IMR-90 (cell line): Measurements from ENCODE around the gene ZC3H7B. TPM values are rescaled to one million over a fixed set of nuclear protein-coding genes. Genes with fewer than 3 reads are reported as not detected.
A peak's percentile ranks its signal among the peaks of the same experiment; 100 is the strongest.

Experiments used
- ATAC-seq: fragments of 200-7000 bp; cut with Tn5 transposase; 2 replicates; pipeline ENCODE4 v1.9.1; 2020; ENCODE audit warnings: low read depth, mild to moderate bottlenecking, moderate library complexity
- BruUV-seq: library from RNA; stranded (reverse); fragments of 400-500 nt; replicated peaks from 2 replicates; lab custom pipeline; 2021; lab: Mats Ljungman, UMichigan
- CTCF ChIA-PET: fragments of 300-600 bp; formaldehyde crosslinking; extraction: SDS; loops from one replicate; lab custom pipeline; 2021; ENCODE audit warnings: antibody characterized with exemption; lab: Yijun Ruan, JAX
- POLR2A ChIA-PET: fragments of 300-600 bp; sonication (Branson Sonifier 250); formaldehyde crosslinking; loops from one replicate; lab custom pipeline; 2022; ENCODE audit warnings: antibody characterized with exemption; ENCODE audit not compliant: unreplicated experiment; lab: Charles Lee
- DNase-seq: peaks from one replicate; pipeline ENCODE4 v3.0.0; 2013
- H2AFZ ChIP-seq: replicated peaks from 2 replicates; pipeline ENCODE3; 2013; ENCODE audit warnings: low read length, mild to moderate bottlenecking; ENCODE audit not compliant: poor library complexity
- H2AK5ac ChIP-seq: 2 replicates; pipeline ENCODE4 v1.6.1; 2013; ENCODE audit warnings: low read depth, low read length, inconsistent platforms
- H2AK9ac ChIP-seq: replicated peaks from 2 replicates; pipeline ENCODE3; 2013; ENCODE audit warnings: mild to moderate bottlenecking, low read depth, low read length, moderate library complexity; ENCODE audit not compliant: poor library complexity
- H2BK120ac ChIP-seq: 2 replicates; pipeline ENCODE4 v1.6.1; 2013; ENCODE audit warnings: low read depth, low read length, inconsistent platforms
- H2BK15ac ChIP-seq: 3 replicates; pipeline ENCODE4 v1.6.1; 2013; ENCODE audit warnings: low read depth, low read length, inconsistent platforms
- H2BK20ac ChIP-seq: 2 replicates; pipeline ENCODE4 v1.6.1; 2013; ENCODE audit warnings: low read depth, mild to moderate bottlenecking, inconsistent platforms, low read length, moderate library complexity
- H2BK5ac ChIP-seq: 2 replicates; pipeline ENCODE4 v1.6.1; 2013; ENCODE audit warnings: mild to moderate bottlenecking, low read depth, low read length, inconsistent platforms; ENCODE audit not compliant: poor library complexity, severe bottlenecking
- H3K14ac ChIP-seq: replicated peaks from 2 replicates; pipeline ENCODE4 v1.6.1; 2013; ENCODE audit warnings: low read depth, low read length, inconsistent platforms
- H3K18ac ChIP-seq: 2 replicates; pipeline ENCODE4 v1.6.1; 2013; ENCODE audit warnings: low read depth, low read length, control low read depth
- H3K23ac ChIP-seq: 2 replicates; pipeline ENCODE4 v1.6.1; 2013; ENCODE audit warnings: low read depth, low read length, inconsistent platforms
- H3K27ac ChIP-seq: 2 replicates; pipeline ENCODE4 v1.5.1; 2013; ENCODE audit warnings: mild to moderate bottlenecking, control low read depth, low read length; ENCODE audit not compliant: insufficient read depth
- H3K27me3 ChIP-seq: 2 replicates; pipeline ENCODE4 v1.6.1; 2013; ENCODE audit warnings: low read length; ENCODE audit not compliant: control insufficient read depth, insufficient read depth
- H3K36me3 ChIP-seq: 2 replicates; pipeline ENCODE4 v1.6.1; 2013; ENCODE audit warnings: low read length, mixed read lengths; ENCODE audit not compliant: control insufficient read depth, insufficient read depth
- H3K4ac ChIP-seq: 2 replicates; pipeline ENCODE4 v1.6.1; 2013; ENCODE audit warnings: low read depth, low read length, inconsistent platforms
- H3K4me1 ChIP-seq: 2 replicates; pipeline ENCODE4 v1.6.1; 2013; ENCODE audit warnings: low read length, mixed read lengths; ENCODE audit not compliant: control insufficient read depth, insufficient read depth
- H3K4me2 ChIP-seq: 2 replicates; pipeline ENCODE4 v1.6.1; 2013; ENCODE audit warnings: low read depth, mild to moderate bottlenecking, control low read depth, low read length, moderate library complexity
- H3K4me3 ChIP-seq: 2 replicates; pipeline ENCODE4 v1.5.1; 2013; ENCODE audit warnings: low read depth, mild to moderate bottlenecking, control low read depth, low read length, moderate library complexity; ENCODE audit not compliant: insufficient read depth
- H3K56ac ChIP-seq: 2 replicates; pipeline ENCODE4 v1.6.1; 2013; ENCODE audit warnings: low read length, inconsistent platforms; ENCODE audit not compliant: insufficient read depth; ENCODE audit errors: extremely low read depth
- H3K79me1 ChIP-seq, 2 experiments: 2 replicates each; pipeline ENCODE4 v1.6.1; 2013; ENCODE audit warnings: low read length in 2 of 2, inconsistent platforms in 1 of 2, low read depth in 1 of 2
- H3K9ac ChIP-seq: 2 replicates; pipeline ENCODE4 v1.6.1; 2013; ENCODE audit warnings: low read depth, low read length, control low read depth
- H3K9me1 ChIP-seq: 2 replicates; pipeline ENCODE4 v1.6.1; 2013; ENCODE audit warnings: low read length, inconsistent platforms; ENCODE audit not compliant: insufficient read depth
- H3K9me3 ChIP-seq: 2 replicates; pipeline ENCODE4 v1.6.1; 2013; ENCODE audit warnings: low read length; ENCODE audit not compliant: control insufficient read depth, insufficient read depth
- H4K20me1 ChIP-seq: 2 replicates; pipeline ENCODE4 v1.6.1; 2013; ENCODE audit warnings: low read length, inconsistent platforms; ENCODE audit not compliant: insufficient read depth
- H4K5ac ChIP-seq: 2 replicates; pipeline ENCODE4 v1.6.1; 2013; ENCODE audit warnings: mild to moderate bottlenecking, low read depth, low read length, control low read depth
- H4K8ac ChIP-seq, 2 experiments: 2 replicates each; pipeline ENCODE4 v1.6.1; 2013; ENCODE audit warnings: low read depth in 2 of 2, low read length in 2 of 2, control low read depth in 1 of 2, inconsistent platforms in 1 of 2
- H4K91ac ChIP-seq: 2 replicates; pipeline ENCODE4 v1.6.1; 2013; ENCODE audit warnings: low read depth, low read length, inconsistent platforms; ENCODE audit not compliant: insufficient read depth
- BHLHE40 ChIP-seq: fragments of 150-350 bp; IDR thresholded peaks from 2 replicates; pipeline ENCODE4 v1.6.1; 2016; ENCODE audit warnings: mild to moderate bottlenecking, low read depth, low read length
- CEBPB ChIP-seq: IDR thresholded peaks from 2 replicates; pipeline ENCODE4 v1.6.1; 2012; ENCODE audit warnings: low read depth, low read length, improper control_type of control experiment
- MAFK ChIP-seq: IDR thresholded peaks from 2 replicates; pipeline ENCODE4 v1.6.1; 2012; ENCODE audit warnings: low read depth, low read length, improper control_type of control experiment
- MAZ ChIP-seq: IDR thresholded peaks from 2 replicates; pipeline ENCODE4 v1.6.1; 2012; ENCODE audit warnings: low read depth, mild to moderate bottlenecking, low read length, improper control_type of control experiment, moderate library complexity, borderline replicate concordance
- MXI1 ChIP-seq: IDR thresholded peaks from 2 replicates; pipeline ENCODE4 v1.6.1; 2012; ENCODE audit warnings: low read depth, mild to moderate bottlenecking, low read length, moderate library complexity, borderline replicate concordance
- NFE2L2 ChIP-seq: fragments of 150-350 bp; IDR thresholded peaks from 2 replicates; pipeline ENCODE4 v1.6.1; 2016; ENCODE audit warnings: low read depth, mild to moderate bottlenecking, low read length
- RAD21 ChIP-seq: IDR thresholded peaks from 2 replicates; pipeline ENCODE4 v1.6.1; 2012; ENCODE audit warnings: low read length, improper control_type of control experiment
- RCOR1 ChIP-seq: IDR thresholded peaks from 2 replicates; pipeline ENCODE4 v1.6.1; 2012; ENCODE audit warnings: mild to moderate bottlenecking, low read length, improper control_type of control experiment; ENCODE audit not compliant: insufficient replicate concordance
- SMC3 ChIP-seq: fragments of 150-350 bp; IDR thresholded peaks from 2 replicates; pipeline ENCODE4 v1.6.1; 2016; ENCODE audit warnings: low read depth, mild to moderate bottlenecking, antibody characterized with exemption, low read length, moderate library complexity
- WGBS, 2 experiments: methylation state at CpG; one replicate each; pipeline versions ENCODE4 v1.1.5 to v1.1.7; 2013; ENCODE audit warnings: missing lambda C conversion rate in 2 of 2; ENCODE audit not compliant: insufficient read length in 1 of 2; ENCODE audit errors: extremely low coverage in 2 of 2; 5-methylcytosine and 5-hydroxymethylcytosine counted together
- dilution Hi-C: fragments of 300-500 bp; cut with HindIII; formaldehyde crosslinking; loops from one replicate; pipeline ENCODE4 v1.14.3; 2018; ENCODE audit warnings: low sequenced_read_pairs; ENCODE audit not compliant: unreplicated experiment
- in situ Hi-C: fragments of 300-500 bp; cut with MboI; formaldehyde crosslinking; loops from 3 replicates; pipeline ENCODE4 v1.14.3; 2019; ENCODE audit warnings: low sequenced_read_pairs, inconsistent platforms, mixed read lengths
- intact Hi-C: fragments of 100-400 bp; cut with micrococcal nuclease; formaldehyde crosslinking; loops from 2 replicates; pipeline ENCODE4 v1.10.0; 2022
- polyA plus RNA-seq, 3 experiments: library from polyadenylated mRNA; depleted of rRNA; stranded (reverse); fragments of >200 nt; gene quantifications; 2 replicates each; pipeline ENCODE4 v1.2.3, GENCODE V29; 2012; ENCODE audit warnings: low replicate concordance in 1 of 3
- total RNA-seq: library from RNA; depleted of rRNA; stranded (reverse); fragments of >200 nt; gene quantifications from 2 replicates; pipeline ENCODE4 v1.2.3, GENCODE V29; 2012
- TF ChIP-seq, protein P1 (sequence below): conservative IDR thresholded peaks from 2 replicates; pipeline ENCODE4 v1.5.1; 2012; ENCODE audit warnings: mild to moderate bottlenecking, low read depth, low read length, improper control_type of control experiment
- TF ChIP-seq, protein P2 (sequence below): fragments of 150-350 bp; IDR thresholded peaks from 2 replicates; pipeline ENCODE4 v1.6.1; 2017; ENCODE audit warnings: mild to moderate bottlenecking, antibody characterized with exemption, low read length, low read depth

Gene ZC3H7B
- total and polyA plus RNA-seq, 2 of the 4 experiments (the other 2 are of a cell fraction) = 37.6 to 72.3 TPM

DNA sequence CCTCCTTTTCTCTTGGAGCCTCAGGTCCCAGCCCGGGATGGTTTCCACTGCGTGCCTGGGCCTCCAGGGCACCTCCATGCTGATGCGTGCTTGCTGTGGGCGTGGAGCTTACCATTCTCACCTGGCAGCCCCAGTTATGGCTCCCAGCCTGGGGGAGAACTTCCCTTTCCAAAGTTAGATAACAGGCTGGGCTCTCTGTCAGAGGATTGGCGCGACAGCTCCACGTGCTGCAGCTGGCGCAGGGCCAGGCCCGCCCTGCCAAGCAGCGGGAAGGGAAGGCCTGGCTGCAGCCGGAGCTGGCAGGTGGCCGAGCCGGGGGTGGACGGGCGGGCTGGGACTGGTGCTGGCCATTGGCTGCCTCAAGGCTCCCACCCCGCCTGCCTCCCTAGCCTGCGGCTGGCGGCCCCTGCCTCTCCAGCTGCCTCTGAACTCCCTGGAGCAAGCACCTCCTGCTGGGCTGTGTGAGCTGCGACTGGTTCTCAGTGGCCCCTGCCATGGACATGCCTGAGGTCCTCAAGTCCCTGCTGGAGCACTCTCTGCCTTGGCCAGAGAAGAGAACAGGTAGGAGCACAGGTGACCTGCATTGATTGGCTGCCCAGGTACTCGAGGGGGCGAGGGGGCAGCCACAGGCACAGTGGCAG lies 65.8 kb downstream of the ZC3H7B start:
- DNase-seq = peak; percentile 96
- Histone ChIP-seq H4K20me1 (peaks cover 10% of the 10 kb centered on the region; the same call in 1 of the 2 replicates), H3K27me3 (peaks cover 3% of the 10 kb centered on the region; the same call in 1 of the 2 replicates), H2BK120ac (peak overlapping the region; percentile 38), H3K36me3 (no peaks in the 10 kb centered on the region), H2BK20ac (no peak overlapping the region), H4K8ac (peak overlapping the region in 1 of 2 experiments; percentile 71; a peak in 1 of 4 replicates), H3K4me3 (0 out of 2 replicates have a peak overlapping the region, but pooled peaks have one; percentile 6), H3K18ac (no peak overlapping the region), H3K27ac (peak overlapping the region; percentile 11; the same call in 1 of the 2 replicates), H3K9me3 (no peaks in the 10 kb centered on the region), H3K9me1 (peaks cover 4% of the 10 kb centered on the region), H3K79me1 (peaks cover 0 to 7% of the 10 kb centered on the region in 2 experiments; a peak in 1 of 4 replicates), H3K23ac (peak overlapping the region; percentile 60; the same call in 1 of the 2 replicates), H4K91ac (peak overlapping the region; percentile 55), H2AFZ (peak overlapping the region; percentile 80), H3K56ac (no peak overlapping the region), H4K5ac (0 out of 2 replicates have a peak overlapping the region, but pooled peaks have one; percentile 11), H3K4me2 (peak overlapping the region; percentile 77), H2AK9ac (peak overlapping the region; percentile 94), H2AK5ac (peak overlapping the region; percentile 86), H3K4ac (peak overlapping the region; percentile 71), H3K14ac (peak overlapping the region; percentile 62), H3K4me1 (peaks cover 11% of the 10 kb centered on the region), H2BK5ac (no peak overlapping the region), H2BK15ac (peak overlapping the region; percentile 29; the same call in 1 of the 3 replicates), H3K9ac (peak overlapping the region; percentile 27; the same call in 1 of the 2 replicates)
- ATAC-seq = peak; percentile 95
- intact Hi-C loops = no loop called here
- TF ChIP-seq MXI1 (peak; percentile 87), RCOR1 (no peak), RAD21 (peak; percentile 48), NFE2L2 (no peak), MAZ (peak; percentile 73; the same call in 1 of the 2 replicates), CEBPB (no peak), BHLHE40 (peak; percentile 56; the same call in 1 of the 2 replicates), SMC3 (peak; percentile 29; the same call in 1 of the 2 replicates), MAFK (no peak)
- TF ChIP-seq, protein P1, sequence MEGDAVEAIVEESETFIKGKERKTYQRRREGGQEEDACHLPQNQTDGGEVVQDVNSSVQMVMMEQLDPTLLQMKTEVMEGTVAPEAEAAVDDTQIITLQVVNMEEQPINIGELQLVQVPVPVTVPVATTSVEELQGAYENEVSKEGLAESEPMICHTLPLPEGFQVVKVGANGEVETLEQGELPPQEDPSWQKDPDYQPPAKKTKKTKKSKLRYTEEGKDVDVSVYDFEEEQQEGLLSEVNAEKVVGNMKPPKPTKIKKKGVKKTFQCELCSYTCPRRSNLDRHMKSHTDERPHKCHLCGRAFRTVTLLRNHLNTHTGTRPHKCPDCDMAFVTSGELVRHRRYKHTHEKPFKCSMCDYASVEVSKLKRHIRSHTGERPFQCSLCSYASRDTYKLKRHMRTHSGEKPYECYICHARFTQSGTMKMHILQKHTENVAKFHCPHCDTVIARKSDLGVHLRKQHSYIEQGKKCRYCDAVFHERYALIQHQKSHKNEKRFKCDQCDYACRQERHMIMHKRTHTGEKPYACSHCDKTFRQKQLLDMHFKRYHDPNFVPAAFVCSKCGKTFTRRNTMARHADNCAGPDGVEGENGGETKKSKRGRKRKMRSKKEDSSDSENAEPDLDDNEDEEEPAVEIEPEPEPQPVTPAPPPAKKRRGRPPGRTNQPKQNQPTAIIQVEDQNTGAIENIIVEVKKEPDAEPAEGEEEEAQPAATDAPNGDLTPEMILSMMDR = peak; percentile 47
- TF ChIP-seq, protein P2, sequence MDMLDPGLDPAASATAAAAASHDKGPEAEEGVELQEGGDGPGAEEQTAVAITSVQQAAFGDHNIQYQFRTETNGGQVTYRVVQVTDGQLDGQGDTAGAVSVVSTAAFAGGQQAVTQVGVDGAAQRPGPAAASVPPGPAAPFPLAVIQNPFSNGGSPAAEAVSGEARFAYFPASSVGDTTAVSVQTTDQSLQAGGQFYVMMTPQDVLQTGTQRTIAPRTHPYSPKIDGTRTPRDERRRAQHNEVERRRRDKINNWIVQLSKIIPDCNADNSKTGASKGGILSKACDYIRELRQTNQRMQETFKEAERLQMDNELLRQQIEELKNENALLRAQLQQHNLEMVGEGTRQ = peak; percentile 100
- CTCF ChIA-PET = interaction anchor here (0.5 to 0.8 kb wide), 3 partner anchors 14 to 195 kb away, joined by 3 to 4 read pairs (median 3); no protein-coding TSS in a partner anchor
- BruUV-seq = no TSS peak
- POLR2A ChIA-PET = no interaction called here
- dilution Hi-C loops = no loop called here
- in situ Hi-C loops = no loop called here
- WGBS, 2 experiments = 0% methylated on average over 10 of the region's 21 CpGs; no CpG with 5 or more reads in 1 of the 2 experiments
